Measurements from ENCODE around the gene FHOD1. TPM values are rescaled to one million over a fixed set of nuclear protein-coding genes. Genes with fewer than 3 reads are reported as not detected.
A peak's percentile ranks its signal among the peaks of the same experiment; 100 is the strongest.

FHOD1 gene
- total and polyA plus RNA-seq, 10 donors = 45.6 to 304 (median 147) TPM

DNA sequence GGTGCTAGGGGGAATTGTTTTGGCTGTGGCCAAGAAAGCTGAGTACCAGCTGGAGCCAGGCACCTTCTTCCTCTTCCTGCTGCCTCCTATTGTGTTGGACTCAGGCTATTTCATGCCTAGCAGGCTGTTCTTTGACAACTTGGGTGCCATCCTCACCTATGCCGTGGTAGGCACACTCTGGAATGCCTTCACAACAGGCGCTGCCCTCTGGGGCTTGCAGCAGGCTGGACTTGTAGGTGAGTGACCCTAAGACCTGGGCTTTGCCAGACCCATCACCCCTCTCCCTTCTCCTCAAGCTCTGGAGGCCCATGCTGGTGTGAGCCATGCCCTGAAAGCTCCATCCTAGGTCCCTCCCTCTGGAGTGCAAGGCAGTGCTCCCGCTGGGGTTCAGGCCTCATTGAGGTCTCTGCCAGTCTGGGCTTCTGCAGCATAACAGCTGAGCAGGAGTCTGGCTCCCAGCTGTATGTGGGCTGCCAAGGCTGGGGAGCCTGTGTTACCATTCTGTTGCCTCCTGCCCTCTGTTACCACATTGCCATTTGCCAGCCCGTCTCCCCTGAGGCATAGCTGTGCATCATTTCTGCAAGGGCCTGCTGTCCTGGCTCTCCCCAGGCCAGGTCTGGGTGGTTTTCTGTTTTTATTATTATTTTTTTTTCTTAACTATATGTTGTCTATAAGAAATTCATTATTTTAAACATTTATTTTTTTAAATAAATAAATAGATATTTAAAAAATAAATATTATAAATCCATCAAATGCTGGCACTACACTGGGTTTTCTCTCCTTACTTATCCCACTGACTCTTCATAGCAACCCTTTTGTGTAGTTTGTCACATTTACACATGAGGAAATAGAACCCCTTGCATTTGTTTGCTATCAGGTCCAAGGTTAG is 5.6 kb upstream of the FHOD1 start:
- intact Hi-C loops (cut with DNase I; ENCODE audit: low total_unique reads) = no loop called here
- H3K36me3 ChIP-seq = peaks cover 0 to 11% (median 0%) of the 10 kb centered on the region in 6 donors
- peaks cover 0 to 35% (median 7%) of the 10 kb centered on the region in 7 donors for H3K27me3 ChIP-seq (replicated peaks in 1 of 7)
- peak; percentile 65 for DNase-seq
- no peak overlapping the region for H3K4me3 ChIP-seq
- TF ChIP-seq POLR2A (IDR thresholded peaks at IDR 0.05) (no peak), POLR2AphosphoS5 (IDR thresholded peaks at IDR 0.05) (no peak)
- TF ChIP-seq, protein P1, sequence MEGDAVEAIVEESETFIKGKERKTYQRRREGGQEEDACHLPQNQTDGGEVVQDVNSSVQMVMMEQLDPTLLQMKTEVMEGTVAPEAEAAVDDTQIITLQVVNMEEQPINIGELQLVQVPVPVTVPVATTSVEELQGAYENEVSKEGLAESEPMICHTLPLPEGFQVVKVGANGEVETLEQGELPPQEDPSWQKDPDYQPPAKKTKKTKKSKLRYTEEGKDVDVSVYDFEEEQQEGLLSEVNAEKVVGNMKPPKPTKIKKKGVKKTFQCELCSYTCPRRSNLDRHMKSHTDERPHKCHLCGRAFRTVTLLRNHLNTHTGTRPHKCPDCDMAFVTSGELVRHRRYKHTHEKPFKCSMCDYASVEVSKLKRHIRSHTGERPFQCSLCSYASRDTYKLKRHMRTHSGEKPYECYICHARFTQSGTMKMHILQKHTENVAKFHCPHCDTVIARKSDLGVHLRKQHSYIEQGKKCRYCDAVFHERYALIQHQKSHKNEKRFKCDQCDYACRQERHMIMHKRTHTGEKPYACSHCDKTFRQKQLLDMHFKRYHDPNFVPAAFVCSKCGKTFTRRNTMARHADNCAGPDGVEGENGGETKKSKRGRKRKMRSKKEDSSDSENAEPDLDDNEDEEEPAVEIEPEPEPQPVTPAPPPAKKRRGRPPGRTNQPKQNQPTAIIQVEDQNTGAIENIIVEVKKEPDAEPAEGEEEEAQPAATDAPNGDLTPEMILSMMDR (IDR thresholded peaks at IDR 0.05 in 8 of 11, conservative IDR thresholded peaks at IDR 0.05 in 3 of 11) = no peak
- peaks cover 4 to 68% (median 30%) of the 10 kb centered on the region in 6 donors for H3K4me1 ChIP-seq
- H3K27ac ChIP-seq = peak overlapping the region in 1 of 8 donors; percentile 7
- H3K9me3 ChIP-seq = no peaks in the 10 kb centered on the region
- WGBS, 5 donors = 80 to 93% (median 88%) methylated on average over 4 of the region's 4 CpGs

DNA sequence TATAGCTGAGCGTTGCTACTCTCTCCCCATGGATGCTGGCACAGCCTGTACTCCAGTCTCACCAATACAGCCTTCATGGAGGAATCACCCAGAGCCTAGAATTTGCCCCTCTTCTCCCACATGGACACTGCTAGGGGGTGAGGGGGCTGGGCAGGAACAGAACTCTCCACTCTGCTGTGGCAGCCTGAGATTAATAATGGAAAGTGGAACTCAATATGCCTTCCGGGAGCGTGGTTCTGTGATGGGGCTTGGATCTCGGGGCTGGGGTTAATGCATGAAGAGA is 2.7 kb upstream of the FHOD1 start:
- TF ChIP-seq POLR2A (IDR thresholded peaks at IDR 0.05) (no peak), POLR2AphosphoS5 (IDR thresholded peaks at IDR 0.05) (no peak)
- TF ChIP-seq, protein P1 (IDR thresholded peaks at IDR 0.05 in 8 of 11, conservative IDR thresholded peaks at IDR 0.05 in 3 of 11) = no peak
- intact Hi-C loops (cut with DNase I; ENCODE audit: low total_unique reads) = no loop called here

DNA sequence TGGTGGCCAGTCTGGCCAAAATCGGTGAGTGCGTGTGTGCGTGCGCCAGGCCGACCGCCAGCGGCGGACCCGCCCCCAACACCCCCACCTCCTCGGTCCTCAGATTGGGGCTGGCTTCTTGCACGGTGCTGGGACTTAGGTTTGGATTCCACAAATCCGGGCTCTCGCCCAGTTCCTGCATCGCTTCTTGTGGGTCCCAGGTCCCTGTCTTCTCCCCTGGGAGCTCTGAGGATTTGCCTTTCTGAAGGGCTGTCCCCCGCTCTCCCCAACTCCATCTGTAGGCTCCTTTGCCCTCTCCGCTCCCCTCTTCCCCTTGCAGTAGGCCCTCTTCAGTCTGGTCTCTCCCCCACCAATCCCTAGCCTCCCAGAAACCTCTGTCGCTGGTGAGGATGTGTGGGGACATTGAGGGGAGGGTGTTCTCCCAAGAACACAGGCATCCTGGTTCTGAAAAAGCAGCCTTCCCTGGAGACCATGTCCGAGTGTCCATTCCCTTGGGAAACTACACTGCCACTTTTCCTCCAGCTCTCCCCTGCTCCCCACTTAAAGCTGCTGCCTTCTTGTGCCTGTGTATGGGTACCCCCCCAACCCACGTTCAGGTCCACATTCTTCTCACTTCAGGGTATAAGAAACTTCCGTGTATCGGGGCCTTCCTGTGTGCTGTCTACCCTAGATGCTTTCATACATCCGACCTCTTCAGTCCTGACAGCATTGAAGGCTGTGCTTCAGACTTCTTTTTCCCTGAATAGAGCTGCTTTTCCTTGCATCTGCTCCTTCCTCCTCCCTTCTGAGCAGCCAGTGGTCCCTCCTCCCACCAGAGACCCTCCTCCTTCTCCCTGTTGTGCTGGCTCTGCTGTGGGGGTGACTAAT is 2.1 kb upstream of the FHOD1 start:
- no peak for DNase-seq
- peak overlapping the region in 5 of 8 donors; percentile 92 to 96 (median 92) for H3K27ac ChIP-seq

More for the DNA sequence above, 2.7 kb upstream of the FHOD1 start:
- peaks cover 0 to 30% (median 7%) of the 10 kb centered on the region in 7 donors for H3K27me3 ChIP-seq (replicated peaks in 1 of 7)
- peak overlapping the region in 6 of 8 donors; percentile 45 to 95 (median 92) for H3K4me3 ChIP-seq
- DNase-seq = peak; percentile 41
- peaks cover 17 to 67% (median 44%) of the 10 kb centered on the region in 6 donors for H3K4me1 ChIP-seq
- no peaks in the 10 kb centered on the region for H3K9me3 ChIP-seq
- peak overlapping the region in 5 of 8 donors; percentile 92 to 96 (median 92) for H3K27ac ChIP-seq
- WGBS, 5 donors = 71 to 89% (median 78%) methylated on average over 4 of the region's 4 CpGs
- peaks cover 0 to 5% (median 0%) of the 10 kb centered on the region in 6 donors for H3K36me3 ChIP-seq

DNA sequence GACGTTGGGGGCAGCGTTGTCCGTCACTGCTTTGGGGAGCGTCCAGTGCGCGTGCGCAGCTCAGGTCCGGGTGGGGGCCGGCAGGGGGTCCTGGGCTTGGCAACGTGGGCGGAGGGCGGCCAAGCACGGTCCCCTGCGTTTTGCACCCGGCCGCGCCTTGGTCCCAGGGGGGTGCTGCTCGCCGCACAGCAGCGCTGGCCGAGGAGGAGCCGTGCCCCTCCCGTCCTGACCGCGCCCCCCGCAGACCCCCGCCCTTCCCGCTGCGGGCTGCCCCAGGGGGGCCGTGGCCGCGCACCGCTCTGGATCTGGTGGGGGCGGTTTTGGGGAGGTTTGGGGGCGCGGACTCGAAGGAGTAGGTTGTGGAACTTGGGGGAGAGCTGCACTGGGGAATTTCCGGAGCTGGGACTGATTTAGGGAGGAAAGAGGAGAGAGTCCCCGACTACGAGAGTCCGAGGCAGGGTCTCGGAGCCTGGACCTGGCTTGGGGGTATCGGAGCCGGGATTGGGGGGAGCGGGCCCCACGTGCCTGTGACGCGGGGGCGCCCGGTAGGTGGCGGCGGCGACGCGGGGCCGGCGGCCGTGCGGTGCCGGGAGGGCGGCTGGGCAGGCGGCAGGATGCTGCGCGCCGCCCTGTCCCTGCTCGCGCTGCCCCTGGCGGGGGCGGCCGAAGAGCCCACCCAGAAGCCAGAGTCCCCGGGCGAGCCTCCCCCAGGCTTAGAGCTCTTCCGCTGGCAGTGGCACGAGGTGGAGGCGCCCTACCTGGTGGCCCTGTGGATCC is 1.3 kb upstream of the FHOD1 start, which contains the start of gene SLC9A5:
Gene SLC9A5, plus strand, starts transcription at position 579 of the 777 bp plus-strand sequence. Its CDS starts 36 bp downstream, at position 615.
- TF ChIP-seq, protein P1 (IDR thresholded peaks at IDR 0.05 in 8 of 11, conservative IDR thresholded peaks at IDR 0.05 in 3 of 11) = peak in 4 of 11 experiments; percentile 14 to 29 (median 28)
- TF ChIP-seq POLR2AphosphoS5 (IDR thresholded peaks at IDR 0.05) (peak in 2 of 3 donors; percentile 42 to 50), POLR2A (IDR thresholded peaks at IDR 0.05) (no peak)
- 0 to 2% (median 1%) methylated on average over 29 to 75 of the region's 75 CpGs for WGBS, 5 donors
- Histone ChIP-seq H3K4me3 (peak within 1 kb of the TSS; percentile 57 to 95 (median 93)), H3K27me3 (replicated peaks in 1 of 7) (peaks cover 0 to 30% (median 7%) of the 10 kb centered on the region in 7 donors), H3K4me1 (peaks cover 30 to 81% (median 55%) of the 10 kb centered on the region in 6 donors), H3K9me3 (no peaks in the 10 kb centered on the region), H3K27ac (peak within 1 kb of the TSS in 7 of 8 donors; percentile 5 to 96 (median 92)), H3K36me3 (peaks cover 0 to 5% (median 0%) of the 10 kb centered on the region in 6 donors)
- intact Hi-C loops (cut with DNase I; ENCODE audit: low total_unique reads) = no loop called here
- DNase-seq = peak; percentile 89

More for the DNA sequence above, 2.1 kb upstream of the FHOD1 start:
- intact Hi-C loops (cut with DNase I; ENCODE audit: low total_unique reads) = no loop called here
- 25 to 34% (median 28%) methylated on average over 18 to 22 of the region's 22 CpGs for WGBS, 5 donors
- no peak for TF ChIP-seq POLR2A (IDR thresholded peaks at IDR 0.05)
- TF ChIP-seq POLR2AphosphoS5 (IDR thresholded peaks at IDR 0.05) = no peak
- Histone ChIP-seq H3K36me3 (peaks cover 0 to 5% (median 0%) of the 10 kb centered on the region in 6 donors), H3K4me3 (peak overlapping the region; percentile 45 to 95 (median 92)), H3K9me3 (no peaks in the 10 kb centered on the region), H3K27me3 (replicated peaks in 1 of 7) (peaks cover 0 to 30% (median 7%) of the 10 kb centered on the region in 7 donors), H3K4me1 (peaks cover 23 to 73% (median 47%) of the 10 kb centered on the region in 6 donors)

Data from spleen (tissue), 11 donors.